HepG2 (cell line): Measurements from ENCODE around the gene ASGR1. TPM values are rescaled to one million over a fixed set of nuclear protein-coding genes. Genes with fewer than 3 reads are reported as not detected.

Experiments used
- HNF1B ChIP-seq: sonication (generic); formaldehyde crosslinking; IDR thresholded peaks from 2 replicates; pipeline ENCODE4 v1.5.1; 2020; ENCODE audit warnings: mild to moderate bottlenecking, moderate library complexity, missing genetic modification reagents
- ZMYM3 ChIP-seq: sonication (generic); formaldehyde crosslinking; IDR thresholded peaks from 2 replicates; pipeline ENCODE4 v1.5.1; 2020; ENCODE audit warnings: mild to moderate bottlenecking, missing genetic modification reagents
- ZNF329 ChIP-seq: sonication (generic); formaldehyde crosslinking; IDR thresholded peaks from 2 replicates; pipeline ENCODE4 v1.9.0; 2021; ENCODE audit warnings: low read depth, mild to moderate bottlenecking, missing genetic modification reagents
- ZSCAN21 ChIP-seq: sonication (generic); formaldehyde crosslinking; IDR thresholded peaks from 2 replicates; pipeline ENCODE4 v1.8.0; 2022; ENCODE audit warnings: mild to moderate bottlenecking, missing genetic modification reagents, moderate library complexity, borderline replicate concordance
- polyA plus RNA-seq, 8 experiments: library from polyadenylated mRNA; depleted of rRNA in 3 of 8; stranded (reverse) in 7 of 8; unstranded in 1 of 8; fragments of >200 nt; fragmentation: Illumina TruSeq in 4 of 8; extraction: Trizol in 4 of 8; gene quantifications; 2 replicates each; pipeline versions ENCODE4 v1.2.1 to v1.2.3, GENCODE V29; 2011 to 2016; ENCODE audit warnings: low read depth in 4 of 8, missing spikeins in 1 of 8, mixed read lengths in 1 of 8; ENCODE audit not compliant: insufficient read depth in 1 of 8
- total RNA-seq, 5 experiments: library from RNA; depleted of rRNA; stranded (reverse); fragments of >200 nt; fragmentation: Illumina TruSeq; extraction: Trizol; gene quantifications; 2 replicates each; pipeline ENCODE4 v1.2.3, GENCODE V29; 2016; ENCODE audit warnings: low read depth in 1 of 5
- TF ChIP-seq, protein P1 (sequence below): sonication (generic); formaldehyde crosslinking; IDR thresholded peaks from 2 replicates; pipeline ENCODE4 v1.5.0; 2020; ENCODE audit warnings: mild to moderate bottlenecking, missing genetic modification reagents, borderline replicate concordance
- TF ChIP-seq, protein P2 (sequence below): sonication (generic); formaldehyde crosslinking; IDR thresholded peaks from 2 replicates; pipeline ENCODE4 v1.4.0; 2020; ENCODE audit warnings: low read depth, mild to moderate bottlenecking, missing genetic modification reagents
- TF ChIP-seq, protein P3 (sequence below): sonication (generic); formaldehyde crosslinking; IDR thresholded peaks from 2 replicates; pipeline ENCODE4 v1.4.0; 2020; ENCODE audit warnings: mild to moderate bottlenecking, missing genetic modification reagents
- TF ChIP-seq, protein P4 (sequence below): sonication (generic); formaldehyde crosslinking; IDR thresholded peaks from 2 replicates; pipeline ENCODE4 v1.4.0; 2020; ENCODE audit warnings: missing genetic modification reagents

Gene ASGR1
- total and polyA plus RNA-seq, 2 of the 13 experiments (the other 11 are each of a cell fraction or from before 2014, with no cell fraction given): 353 to 796 TPM

- TF ChIP-seq, protein P1, sequence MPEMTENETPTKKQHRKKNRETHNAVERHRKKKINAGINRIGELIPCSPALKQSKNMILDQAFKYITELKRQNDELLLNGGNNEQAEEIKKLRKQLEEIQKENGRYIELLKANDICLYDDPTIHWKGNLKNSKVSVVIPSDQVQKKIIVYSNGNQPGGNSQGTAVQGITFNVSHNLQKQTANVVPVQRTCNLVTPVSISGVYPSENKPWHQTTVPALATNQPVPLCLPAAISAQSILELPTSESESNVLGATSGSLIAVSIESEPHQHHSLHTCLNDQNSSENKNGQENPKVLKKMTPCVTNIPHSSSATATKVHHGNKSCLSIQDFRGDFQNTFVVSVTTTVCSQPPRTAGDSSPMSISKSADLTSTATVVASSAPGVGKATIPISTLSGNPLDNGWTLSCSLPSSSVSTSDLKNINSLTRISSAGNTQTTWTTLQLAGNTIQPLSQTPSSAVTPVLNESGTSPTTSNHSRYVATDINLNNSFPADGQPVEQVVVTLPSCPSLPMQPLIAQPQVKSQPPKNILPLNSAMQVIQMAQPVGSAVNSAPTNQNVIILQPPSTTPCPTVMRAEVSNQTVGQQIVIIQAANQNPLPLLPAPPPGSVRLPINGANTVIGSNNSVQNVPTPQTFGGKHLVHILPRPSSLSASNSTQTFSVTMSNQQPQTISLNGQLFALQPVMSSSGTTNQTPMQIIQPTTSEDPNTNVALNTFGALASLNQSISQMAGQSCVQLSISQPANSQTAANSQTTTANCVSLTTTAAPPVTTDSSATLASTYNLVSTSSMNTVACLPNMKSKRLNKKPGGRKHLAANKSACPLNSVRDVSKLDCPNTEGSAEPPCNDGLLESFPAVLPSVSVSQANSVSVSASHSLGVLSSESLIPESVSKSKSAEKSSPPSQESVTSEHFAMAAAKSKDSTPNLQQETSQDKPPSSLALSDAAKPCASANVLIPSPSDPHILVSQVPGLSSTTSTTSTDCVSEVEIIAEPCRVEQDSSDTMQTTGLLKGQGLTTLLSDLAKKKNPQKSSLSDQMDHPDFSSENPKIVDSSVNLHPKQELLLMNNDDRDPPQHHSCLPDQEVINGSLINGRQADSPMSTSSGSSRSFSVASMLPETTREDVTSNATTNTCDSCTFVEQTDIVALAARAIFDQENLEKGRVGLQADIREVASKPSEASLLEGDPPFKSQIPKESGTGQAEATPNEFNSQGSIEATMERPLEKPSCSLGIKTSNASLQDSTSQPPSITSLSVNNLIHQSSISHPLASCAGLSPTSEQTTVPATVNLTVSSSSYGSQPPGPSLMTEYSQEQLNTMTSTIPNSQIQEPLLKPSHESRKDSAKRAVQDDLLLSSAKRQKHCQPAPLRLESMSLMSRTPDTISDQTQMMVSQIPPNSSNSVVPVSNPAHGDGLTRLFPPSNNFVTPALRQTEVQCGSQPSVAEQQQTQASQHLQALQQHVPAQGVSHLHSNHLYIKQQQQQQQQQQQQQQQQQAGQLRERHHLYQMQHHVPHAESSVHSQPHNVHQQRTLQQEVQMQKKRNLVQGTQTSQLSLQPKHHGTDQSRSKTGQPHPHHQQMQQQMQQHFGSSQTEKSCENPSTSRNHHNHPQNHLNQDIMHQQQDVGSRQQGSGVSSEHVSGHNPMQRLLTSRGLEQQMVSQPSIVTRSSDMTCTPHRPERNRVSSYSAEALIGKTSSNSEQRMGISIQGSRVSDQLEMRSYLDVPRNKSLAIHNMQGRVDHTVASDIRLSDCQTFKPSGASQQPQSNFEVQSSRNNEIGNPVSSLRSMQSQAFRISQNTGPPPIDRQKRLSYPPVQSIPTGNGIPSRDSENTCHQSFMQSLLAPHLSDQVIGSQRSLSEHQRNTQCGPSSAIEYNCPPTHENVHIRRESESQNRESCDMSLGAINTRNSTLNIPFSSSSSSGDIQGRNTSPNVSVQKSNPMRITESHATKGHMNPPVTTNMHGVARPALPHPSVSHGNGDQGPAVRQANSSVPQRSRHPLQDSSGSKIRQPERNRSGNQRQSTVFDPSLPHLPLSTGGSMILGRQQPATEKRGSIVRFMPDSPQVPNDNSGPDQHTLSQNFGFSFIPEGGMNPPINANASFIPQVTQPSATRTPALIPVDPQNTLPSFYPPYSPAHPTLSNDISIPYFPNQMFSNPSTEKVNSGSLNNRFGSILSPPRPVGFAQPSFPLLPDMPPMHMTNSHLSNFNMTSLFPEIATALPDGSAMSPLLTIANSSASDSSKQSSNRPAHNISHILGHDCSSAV (CRISPR knock-in tag): no peak
- TF ChIP-seq ZNF329 (CRISPR knock-in tag) (no peak), HNF1B (CRISPR knock-in tag) (0 out of 2 replicates have a peak, but pooled peaks have one; percentile 15), ZMYM3 (CRISPR knock-in tag) (peak; percentile 57), ZSCAN21 (no peak)
- TF ChIP-seq, protein P2, sequence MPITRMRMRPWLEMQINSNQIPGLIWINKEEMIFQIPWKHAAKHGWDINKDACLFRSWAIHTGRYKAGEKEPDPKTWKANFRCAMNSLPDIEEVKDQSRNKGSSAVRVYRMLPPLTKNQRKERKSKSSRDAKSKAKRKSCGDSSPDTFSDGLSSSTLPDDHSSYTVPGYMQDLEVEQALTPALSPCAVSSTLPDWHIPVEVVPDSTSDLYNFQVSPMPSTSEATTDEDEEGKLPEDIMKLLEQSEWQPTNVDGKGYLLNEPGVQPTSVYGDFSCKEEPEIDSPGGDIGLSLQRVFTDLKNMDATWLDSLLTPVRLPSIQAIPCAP: no peak
- TF ChIP-seq, protein P3, sequence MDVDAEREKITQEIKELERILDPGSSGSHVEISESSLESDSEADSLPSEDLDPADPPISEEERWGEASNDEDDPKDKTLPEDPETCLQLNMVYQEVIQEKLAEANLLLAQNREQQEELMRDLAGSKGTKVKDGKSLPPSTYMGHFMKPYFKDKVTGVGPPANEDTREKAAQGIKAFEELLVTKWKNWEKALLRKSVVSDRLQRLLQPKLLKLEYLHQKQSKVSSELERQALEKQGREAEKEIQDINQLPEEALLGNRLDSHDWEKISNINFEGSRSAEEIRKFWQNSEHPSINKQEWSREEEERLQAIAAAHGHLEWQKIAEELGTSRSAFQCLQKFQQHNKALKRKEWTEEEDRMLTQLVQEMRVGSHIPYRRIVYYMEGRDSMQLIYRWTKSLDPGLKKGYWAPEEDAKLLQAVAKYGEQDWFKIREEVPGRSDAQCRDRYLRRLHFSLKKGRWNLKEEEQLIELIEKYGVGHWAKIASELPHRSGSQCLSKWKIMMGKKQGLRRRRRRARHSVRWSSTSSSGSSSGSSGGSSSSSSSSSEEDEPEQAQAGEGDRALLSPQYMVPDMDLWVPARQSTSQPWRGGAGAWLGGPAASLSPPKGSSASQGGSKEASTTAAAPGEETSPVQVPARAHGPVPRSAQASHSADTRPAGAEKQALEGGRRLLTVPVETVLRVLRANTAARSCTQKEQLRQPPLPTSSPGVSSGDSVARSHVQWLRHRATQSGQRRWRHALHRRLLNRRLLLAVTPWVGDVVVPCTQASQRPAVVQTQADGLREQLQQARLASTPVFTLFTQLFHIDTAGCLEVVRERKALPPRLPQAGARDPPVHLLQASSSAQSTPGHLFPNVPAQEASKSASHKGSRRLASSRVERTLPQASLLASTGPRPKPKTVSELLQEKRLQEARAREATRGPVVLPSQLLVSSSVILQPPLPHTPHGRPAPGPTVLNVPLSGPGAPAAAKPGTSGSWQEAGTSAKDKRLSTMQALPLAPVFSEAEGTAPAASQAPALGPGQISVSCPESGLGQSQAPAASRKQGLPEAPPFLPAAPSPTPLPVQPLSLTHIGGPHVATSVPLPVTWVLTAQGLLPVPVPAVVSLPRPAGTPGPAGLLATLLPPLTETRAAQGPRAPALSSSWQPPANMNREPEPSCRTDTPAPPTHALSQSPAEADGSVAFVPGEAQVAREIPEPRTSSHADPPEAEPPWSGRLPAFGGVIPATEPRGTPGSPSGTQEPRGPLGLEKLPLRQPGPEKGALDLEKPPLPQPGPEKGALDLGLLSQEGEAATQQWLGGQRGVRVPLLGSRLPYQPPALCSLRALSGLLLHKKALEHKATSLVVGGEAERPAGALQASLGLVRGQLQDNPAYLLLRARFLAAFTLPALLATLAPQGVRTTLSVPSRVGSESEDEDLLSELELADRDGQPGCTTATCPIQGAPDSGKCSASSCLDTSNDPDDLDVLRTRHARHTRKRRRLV (CRISPR knock-in tag): no peak
- TF ChIP-seq, protein P4, sequence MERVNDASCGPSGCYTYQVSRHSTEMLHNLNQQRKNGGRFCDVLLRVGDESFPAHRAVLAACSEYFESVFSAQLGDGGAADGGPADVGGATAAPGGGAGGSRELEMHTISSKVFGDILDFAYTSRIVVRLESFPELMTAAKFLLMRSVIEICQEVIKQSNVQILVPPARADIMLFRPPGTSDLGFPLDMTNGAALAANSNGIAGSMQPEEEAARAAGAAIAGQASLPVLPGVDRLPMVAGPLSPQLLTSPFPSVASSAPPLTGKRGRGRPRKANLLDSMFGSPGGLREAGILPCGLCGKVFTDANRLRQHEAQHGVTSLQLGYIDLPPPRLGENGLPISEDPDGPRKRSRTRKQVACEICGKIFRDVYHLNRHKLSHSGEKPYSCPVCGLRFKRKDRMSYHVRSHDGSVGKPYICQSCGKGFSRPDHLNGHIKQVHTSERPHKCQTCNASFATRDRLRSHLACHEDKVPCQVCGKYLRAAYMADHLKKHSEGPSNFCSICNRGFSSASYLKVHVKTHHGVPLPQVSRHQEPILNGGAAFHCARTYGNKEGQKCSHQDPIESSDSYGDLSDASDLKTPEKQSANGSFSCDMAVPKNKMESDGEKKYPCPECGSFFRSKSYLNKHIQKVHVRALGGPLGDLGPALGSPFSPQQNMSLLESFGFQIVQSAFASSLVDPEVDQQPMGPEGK (CRISPR knock-in tag): peak; percentile 9; the same call in 1 of the 2 replicates
Measured at GRCh38 chr17:7219229-7219811, 40.1 kb upstream of the ASGR1 start (continued).
